Hepatocyte (in vitro differentiated cells): ENCODE results near the gene SLX4IP. TPM values are rescaled to one million over a fixed set of nuclear protein-coding genes. Genes with fewer than 3 reads are reported as not detected.

Source experiments
- DNase-seq: peaks from one replicate; pipeline ENCODE4 v3.0.0-alpha.2; 2016; ENCODE audit warnings: low spot score
- H2AFZ ChIP-seq: fragments of 200-600 bp; sonication (generic); 2 replicates; pipeline ENCODE4 v1.6.0; 2016; ENCODE audit warnings: antibody characterized with exemption, mild to moderate bottlenecking
- H3K27ac ChIP-seq: fragments of 200-600 bp; sonication (generic); 2 replicates; pipeline ENCODE4 v1.5.1; 2016; ENCODE audit warnings: mild to moderate bottlenecking
- H3K27me3 ChIP-seq: fragments of 200-600 bp; sonication (generic); 2 replicates; pipeline ENCODE4 v1.6.1; 2016
- H3K36me3 ChIP-seq: fragments of 200-600 bp; sonication (generic); replicated peaks from 2 replicates; pipeline ENCODE4 v1.5.1; 2016; ENCODE audit warnings: low read depth; ENCODE audit not compliant: insufficient read depth
- H3K4me1 ChIP-seq: fragments of 200-600 bp; sonication (generic); 2 replicates; pipeline ENCODE4 v1.5.1; 2016; ENCODE audit warnings: mild to moderate bottlenecking, moderate library complexity; ENCODE audit not compliant: insufficient read depth
- H3K4me2 ChIP-seq: fragments of 200-600 bp; sonication (generic); 2 replicates; pipeline ENCODE4 v1.6.0; 2016
- H3K4me3 ChIP-seq: fragments of 200-600 bp; sonication (generic); 2 replicates; pipeline ENCODE4 v1.5.1; 2016; ENCODE audit warnings: mild to moderate bottlenecking
- H3K79me2 ChIP-seq: fragments of 200-600 bp; sonication (generic); 2 replicates; pipeline ENCODE4 v1.6.0; 2017; ENCODE audit warnings: mild to moderate bottlenecking
- H3K9me2 ChIP-seq: fragments of 200-600 bp; sonication (generic); replicated peaks from 2 replicates; pipeline ENCODE4 v1.6.0; 2017; ENCODE audit warnings: mild to moderate bottlenecking; ENCODE audit not compliant: insufficient read depth
- H3K9me3 ChIP-seq: fragments of 200-600 bp; sonication (generic); 2 replicates; pipeline ENCODE4 v1.5.1; 2016; ENCODE audit warnings: low read depth, mild to moderate bottlenecking
- H4K20me1 ChIP-seq: fragments of 200-600 bp; sonication (generic); 2 replicates; pipeline ENCODE4 v1.6.0; 2016; ENCODE audit warnings: mild to moderate bottlenecking; ENCODE audit not compliant: insufficient read depth, poor library complexity, severe bottlenecking
- CTCF ChIP-seq: fragments of 200-600 bp; sonication (generic); IDR thresholded peaks from 2 replicates; pipeline ENCODE4 v1.5.1; 2016; ENCODE audit warnings: antibody characterized with exemption, mild to moderate bottlenecking; ENCODE audit not compliant: poor library complexity
- EZH2 ChIP-seq: fragments of 200-600 bp; sonication (generic); IDR thresholded peaks from 2 replicates; pipeline ENCODE4 v1.6.1; 2016; ENCODE audit warnings: antibody characterized with exemption, mild to moderate bottlenecking, borderline replicate concordance
- EZH2phosphoT487 ChIP-seq: fragments of 200-600 bp; sonication (generic); IDR thresholded peaks from one replicate; pipeline ENCODE4 v1.6.1; 2018; ENCODE audit warnings: antibody characterized with exemption, mild to moderate bottlenecking, low read depth, moderate library complexity; ENCODE audit not compliant: unreplicated experiment, severe bottlenecking
- WGBS: methylation state at CpG from one replicate; pipeline ENCODE4 v1.1.6; 2016; ENCODE audit warnings: low lambda C conversion rate; ENCODE audit errors: missing lambda C conversion rate; 5-methylcytosine and 5-hydroxymethylcytosine counted together
- polyA plus RNA-seq: library from polyadenylated mRNA; unstranded; fragments of >200 nt; fragmentation: Nextera tagmentation; extraction: Ambion mirVana; gene quantifications from 2 replicates; pipeline ENCODE4 v1.2.1, GENCODE V29; 2016
- total RNA-seq: library from RNA; depleted of rRNA; stranded (reverse); fragments of >200 nt; gene quantifications from 2 replicates; pipeline ENCODE4 v1.2.3, GENCODE V29; 2014

The SLX4IP gene
- total and polyA plus RNA-seq, 2 experiments from 2014 or later: 2.9 to 5.7 TPM

GRCh38 chr20:10527781-10528180, 92.7 kb downstream of the SLX4IP start:
- H3K27me3 ChIP-seq: no peaks in the 10 kb centered on the region
- no peak overlapping the region for H2AFZ ChIP-seq
- no peaks in the 10 kb centered on the region for H3K9me3 ChIP-seq
- WGBS: 77% methylated on average over 3 of the region's 3 CpGs
- no peak overlapping the region for H3K27ac ChIP-seq
- no peaks in the 10 kb centered on the region for H4K20me1 ChIP-seq
- no peaks in the 10 kb centered on the region for H3K36me3 ChIP-seq
- H3K4me3 ChIP-seq: no peak overlapping the region
- no peak for TF ChIP-seq EZH2
- H3K4me1 ChIP-seq: peaks cover 12% of the 10 kb centered on the region
- no peaks in the 10 kb centered on the region for H3K9me2 ChIP-seq
- no peaks in the 10 kb centered on the region for H3K79me2 ChIP-seq
- DNase-seq: no peak
- H3K4me2 ChIP-seq: no peak overlapping the region

DNA sequence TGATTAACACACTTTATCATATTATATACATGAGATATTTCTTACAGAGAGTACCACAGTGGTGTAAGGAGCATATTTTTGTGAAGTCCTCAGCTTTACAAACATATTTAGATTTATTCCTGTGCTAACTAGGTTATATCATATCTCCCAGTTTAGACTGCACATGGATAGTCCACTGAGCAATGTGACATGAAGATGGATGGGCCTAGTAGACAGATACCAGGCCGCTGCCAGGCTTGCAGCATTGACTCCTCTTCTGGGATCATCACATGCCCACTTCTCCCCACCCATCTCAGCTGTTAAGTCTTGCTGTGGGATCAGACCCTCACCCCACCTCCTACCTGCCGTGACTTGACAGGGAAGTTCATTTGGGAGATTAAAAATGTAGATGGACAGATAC, 95.8 kb downstream of the SLX4IP start:
- H3K79me2 ChIP-seq: no peaks in the 10 kb centered on the region
- no peaks in the 10 kb centered on the region for H3K27me3 ChIP-seq
- H2AFZ ChIP-seq: no peak overlapping the region
- no peaks in the 10 kb centered on the region for H4K20me1 ChIP-seq
- H3K27ac ChIP-seq: no peak overlapping the region
- H3K4me2 ChIP-seq: no peak overlapping the region
- TF ChIP-seq EZH2: no peak
- no peak for TF ChIP-seq CTCF
- TF ChIP-seq EZH2phosphoT487: no peak
- no peaks in the 10 kb centered on the region for H3K9me2 ChIP-seq
- DNase-seq: no peak
- H3K36me3 ChIP-seq: no peaks in the 10 kb centered on the region
- no peaks in the 10 kb centered on the region for H3K9me3 ChIP-seq
- 96% methylated on average over 2 of the region's 2 CpGs for WGBS
- no peaks in the 10 kb centered on the region for H3K4me1 ChIP-seq
- H3K4me3 ChIP-seq: no peak overlapping the region

DNA sequence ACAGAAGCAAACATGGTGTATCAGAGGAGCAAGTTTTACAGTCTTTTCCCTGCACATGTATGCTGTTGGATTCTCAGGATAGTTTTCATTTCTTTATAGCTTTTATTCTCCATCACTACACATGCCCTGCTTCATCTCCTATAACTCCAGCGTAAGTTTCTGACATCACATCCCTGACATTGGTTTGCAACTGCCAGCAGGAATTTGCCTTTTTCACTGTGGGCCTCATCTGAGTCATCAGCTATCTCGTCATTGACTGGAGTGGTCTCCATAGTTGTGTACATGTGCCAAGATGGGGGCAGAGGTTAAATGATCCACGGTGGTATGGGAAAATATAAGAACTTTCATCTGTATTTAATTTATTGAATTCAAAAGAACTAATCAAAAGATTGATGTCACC, 96.7 kb downstream of the SLX4IP start:
- no peaks in the 10 kb centered on the region for H3K9me2 ChIP-seq
- no peak for DNase-seq
- H3K9me3 ChIP-seq: no peaks in the 10 kb centered on the region
- H3K27me3 ChIP-seq: no peaks in the 10 kb centered on the region
- H4K20me1 ChIP-seq: no peaks in the 10 kb centered on the region
- no peak overlapping the region for H3K4me3 ChIP-seq
- H2AFZ ChIP-seq: no peak overlapping the region
- no peaks in the 10 kb centered on the region for H3K36me3 ChIP-seq
- TF ChIP-seq EZH2phosphoT487: no peak
- TF ChIP-seq CTCF: no peak
- TF ChIP-seq EZH2: no peak
- WGBS: 78% methylated on average over 3 of the region's 3 CpGs
- no peak overlapping the region for H3K4me2 ChIP-seq
- H3K27ac ChIP-seq: no peak overlapping the region
- no peaks in the 10 kb centered on the region for H3K79me2 ChIP-seq
- H3K4me1 ChIP-seq: no peaks in the 10 kb centered on the region

- TF ChIP-seq CTCF (no peak), EZH2 (no peak), EZH2phosphoT487 (no peak)
- H3K4me3 ChIP-seq: no peak overlapping the region
- no peaks in the 10 kb centered on the region for H3K36me3 ChIP-seq
- H3K4me1 ChIP-seq: no peaks in the 10 kb centered on the region
- H3K79me2 ChIP-seq: no peaks in the 10 kb centered on the region
- H3K4me2 ChIP-seq: no peak overlapping the region
- no peak for DNase-seq
- H3K27me3 ChIP-seq: no peaks in the 10 kb centered on the region
- no peaks in the 10 kb centered on the region for H3K9me2 ChIP-seq
- H3K9me3 ChIP-seq: no peaks in the 10 kb centered on the region
- H3K27ac ChIP-seq: no peak overlapping the region
- H4K20me1 ChIP-seq: no peaks in the 10 kb centered on the region
- no peak overlapping the region for H2AFZ ChIP-seq
- 95% methylated on average over 3 of the region's 3 CpGs for WGBS
These were observed 97.3 kb downstream of the SLX4IP start for GRCh38 chr20:10532361-10532760.
